A172 (cell line): Measurements from ENCODE around the gene KCNJ18. TPM values are rescaled to one million over a fixed set of nuclear protein-coding genes. Genes with fewer than 3 reads are reported as not detected.
"Not testable (repeated sequence)": the region's sequence is repeated elsewhere in the genome, so short reads cannot be mapped to it uniquely, and the experiment has no call there.

ENCODE experiments used
- DNase-seq: peaks from one replicate; pipeline ENCODE4 v3.0.0-alpha.2; 2015; ENCODE audit warnings: low spot score
- total RNA-seq: library from RNA; depleted of rRNA; stranded (reverse); fragments of >200 nt; shearing (Covaris generic); gene quantifications from 2 replicates; pipeline ENCODE4 v1.2.3, GENCODE V29; 2014

The KCNJ18 gene
- total RNA-seq, 1 experiment from 2014 or later, result not detected

DNA sequence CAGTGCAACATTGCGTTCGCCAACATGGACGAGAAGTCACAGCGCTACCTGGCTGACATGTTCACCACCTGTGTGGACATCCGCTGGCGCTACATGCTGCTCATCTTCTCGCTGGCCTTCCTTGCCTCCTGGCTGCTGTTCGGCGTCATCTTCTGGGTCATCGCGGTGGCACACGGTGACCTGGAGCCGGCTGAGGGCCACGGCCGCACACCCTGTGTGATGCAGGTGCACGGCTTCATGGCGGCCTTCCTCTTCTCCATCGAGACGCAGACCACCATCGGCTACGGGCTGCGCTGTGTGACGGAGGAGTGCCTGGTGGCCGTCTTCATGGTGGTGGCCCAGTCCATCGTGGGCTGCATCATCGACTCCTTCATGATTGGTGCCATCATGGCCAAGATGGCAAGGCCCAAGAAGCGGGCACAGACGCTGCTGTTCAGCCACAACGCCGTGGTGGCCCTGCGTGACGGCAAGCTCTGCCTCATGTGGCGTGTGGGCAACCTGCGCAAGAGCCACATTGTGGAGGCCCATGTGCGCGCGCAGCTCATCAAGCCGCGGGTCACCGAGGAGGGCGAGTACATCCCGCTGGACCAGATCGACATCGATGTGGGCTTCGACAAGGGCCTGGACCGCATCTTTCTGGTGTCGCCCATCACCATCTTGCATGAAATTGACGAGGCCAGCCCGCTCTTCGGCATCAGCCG is 10.8 kb downstream of the KCNJ18 start:
- DNase-seq, result not testable (repeated sequence)

DNA sequence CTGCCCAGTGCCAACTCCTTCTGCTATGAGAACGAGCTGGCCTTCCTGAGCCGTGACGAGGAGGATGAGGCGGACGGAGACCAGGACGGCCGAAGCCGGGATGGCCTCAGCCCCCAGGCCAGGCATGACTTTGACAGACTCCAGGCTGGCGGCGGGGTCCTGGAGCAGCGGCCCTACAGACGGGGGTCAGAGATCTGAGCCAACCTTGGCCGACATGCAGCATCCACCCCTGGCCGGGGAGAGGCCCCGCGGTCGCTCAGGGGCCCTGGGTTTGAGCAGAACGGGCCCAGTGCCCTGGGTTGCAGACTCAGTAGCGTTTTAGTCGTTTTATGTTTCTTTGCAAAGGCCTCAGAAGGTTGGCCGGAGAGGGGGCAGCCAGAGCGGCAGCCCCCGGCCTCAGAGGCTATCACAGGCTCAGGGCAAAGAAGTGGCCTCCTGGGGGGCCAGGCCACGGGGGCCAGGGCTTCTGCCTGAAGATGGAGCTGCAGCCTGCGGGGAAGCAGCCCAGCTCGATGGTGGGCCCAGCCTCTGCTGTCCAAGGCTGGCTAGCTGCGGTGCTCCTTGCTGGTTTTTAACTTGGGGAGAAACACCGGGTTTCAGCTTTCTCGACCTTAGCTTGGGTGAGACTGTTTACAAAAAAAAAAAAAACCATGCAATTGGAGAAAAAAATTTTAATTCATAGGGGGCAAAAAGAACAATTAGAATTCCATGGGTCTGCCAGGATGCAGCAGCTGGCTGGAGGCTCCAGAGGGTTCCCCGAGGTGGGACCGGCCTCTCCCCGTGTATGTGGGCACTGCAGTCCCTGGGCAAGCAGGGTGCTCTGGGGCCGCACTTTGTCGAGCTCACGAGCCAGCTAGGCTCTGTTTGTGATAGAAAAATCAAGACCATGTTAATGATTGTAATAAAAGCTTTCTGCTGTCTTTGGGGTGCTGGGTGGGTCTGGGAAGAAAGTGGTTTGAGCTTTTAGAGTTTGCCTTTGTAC is 11.9 kb downstream of the KCNJ18 start:
- not testable (repeated sequence) for DNase-seq

GRCh38 chr17:21705021-21705601 is 12.8 kb downstream of the KCNJ18 start:
- no peak for DNase-seq

DNA sequence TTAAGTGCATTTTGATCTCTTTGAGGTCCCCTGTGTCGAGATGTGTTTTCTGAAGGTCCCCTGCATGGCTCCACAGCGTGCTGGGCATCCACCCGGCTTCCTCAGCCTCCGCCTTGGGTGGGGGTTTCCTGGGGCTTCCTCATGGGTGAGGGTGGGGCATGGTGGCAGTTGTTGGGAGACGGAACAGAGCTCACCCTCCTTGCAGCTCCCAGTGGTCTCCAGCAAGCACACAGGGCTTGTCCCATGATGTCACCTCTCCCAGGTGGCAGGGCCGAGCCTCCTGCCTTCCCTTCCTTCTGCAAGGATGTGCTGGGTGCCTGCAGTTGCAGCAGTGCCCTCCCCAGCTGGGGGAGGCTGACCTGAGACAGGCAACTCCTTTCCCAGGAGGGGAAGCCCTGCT is 13.4 kb downstream of the KCNJ18 start:
- DNase-seq, result not testable (repeated sequence)

DNA sequence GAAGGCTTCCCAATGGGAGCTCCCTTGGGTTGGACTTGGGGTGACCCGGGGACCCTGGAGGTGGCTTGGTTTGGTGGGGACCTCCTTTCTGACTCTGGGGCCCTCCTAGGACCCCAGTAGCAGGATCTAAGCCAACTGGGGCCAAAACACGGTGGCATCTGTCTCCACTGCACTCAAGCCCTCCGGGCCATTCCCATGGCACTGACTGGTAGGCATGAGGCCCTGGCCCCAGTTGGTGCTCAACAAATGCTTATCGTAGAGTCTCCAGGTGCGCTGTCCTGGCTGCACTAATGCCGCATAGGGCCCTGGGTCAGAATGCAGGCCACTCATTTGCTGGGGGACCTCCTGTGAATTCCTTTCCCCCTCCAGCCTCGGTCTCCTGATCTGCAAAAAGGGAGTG is 14.2 kb downstream of the KCNJ18 start:
- DNase-seq, result not testable (repeated sequence)

DNA sequence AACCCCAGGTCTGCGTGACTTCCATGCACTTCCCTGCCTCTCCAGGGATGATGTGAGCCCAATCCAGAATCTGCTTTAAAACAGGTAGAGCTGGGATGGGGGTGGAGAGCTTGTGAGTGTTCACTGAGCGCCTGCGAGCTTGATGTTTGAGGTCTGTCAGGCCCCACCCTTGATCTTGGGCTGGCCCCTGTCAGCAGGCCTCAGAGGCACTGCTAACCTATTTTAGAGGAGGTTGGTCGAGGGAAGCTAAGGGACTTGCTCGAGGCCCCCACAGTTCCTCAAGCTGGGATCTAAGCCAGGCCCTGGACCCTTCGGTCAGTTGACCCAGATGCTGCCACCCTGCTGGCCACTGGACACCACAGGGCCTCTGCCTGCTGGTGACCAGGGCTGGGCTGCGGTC is 14.8 kb downstream of the KCNJ18 start:
- not testable (repeated sequence) for DNase-seq

- DNase-seq, result not testable (repeated sequence)
Observed at GRCh38 chr17:21707711-21708611, 15.6 kb downstream of the KCNJ18 start.

GRCh38 chr17:21708612-21709535 is 16.6 kb downstream of the KCNJ18 start:
- DNase-seq, result not testable (repeated sequence)

DNA sequence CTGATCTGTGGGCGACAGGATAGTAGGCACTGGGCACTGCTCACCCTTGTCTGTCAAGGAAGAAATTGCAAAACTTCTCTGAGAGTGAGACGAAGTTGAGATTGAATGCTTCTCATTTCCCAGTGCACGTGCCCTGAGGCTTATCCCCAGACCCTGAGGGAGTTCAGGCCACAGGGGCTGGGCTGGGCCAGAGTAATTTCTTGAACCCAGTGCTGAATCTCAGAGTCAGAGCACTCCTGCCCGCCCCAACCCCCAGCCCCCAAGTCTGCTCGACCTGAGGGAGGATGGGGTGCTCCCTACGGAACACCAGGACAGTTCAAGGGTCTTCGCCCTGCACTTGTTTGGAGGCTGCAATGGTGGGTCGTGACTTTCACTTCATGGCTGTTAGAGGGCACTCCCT is 17.7 kb downstream of the KCNJ18 start:
- not testable (repeated sequence) for DNase-seq

DNA sequence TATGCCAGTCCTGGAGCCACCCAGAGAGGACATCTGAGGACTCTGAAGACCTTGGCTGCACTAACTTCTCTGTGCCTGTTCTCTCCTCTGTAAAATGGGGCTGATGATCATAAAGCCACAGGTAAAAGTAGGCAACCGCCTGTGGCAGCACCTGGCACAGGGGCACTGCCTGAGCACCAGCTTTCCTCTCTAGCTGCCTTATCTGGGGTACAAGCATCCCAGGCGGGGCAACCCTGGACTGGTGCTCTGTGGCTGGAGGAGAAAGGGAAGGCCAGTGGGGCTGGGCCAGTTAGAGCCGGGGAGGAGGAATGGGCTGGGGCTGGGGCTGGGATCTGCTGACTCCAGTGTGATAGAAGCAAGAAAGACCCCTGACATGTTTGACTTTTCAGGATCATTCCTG is 18.2 kb downstream of the KCNJ18 start:
- DNase-seq, result not testable (repeated sequence)

- DNase-seq, result no peak
Observed at GRCh38 chr17:21711182-21711581, 18.9 kb downstream of the KCNJ18 start.

DNA sequence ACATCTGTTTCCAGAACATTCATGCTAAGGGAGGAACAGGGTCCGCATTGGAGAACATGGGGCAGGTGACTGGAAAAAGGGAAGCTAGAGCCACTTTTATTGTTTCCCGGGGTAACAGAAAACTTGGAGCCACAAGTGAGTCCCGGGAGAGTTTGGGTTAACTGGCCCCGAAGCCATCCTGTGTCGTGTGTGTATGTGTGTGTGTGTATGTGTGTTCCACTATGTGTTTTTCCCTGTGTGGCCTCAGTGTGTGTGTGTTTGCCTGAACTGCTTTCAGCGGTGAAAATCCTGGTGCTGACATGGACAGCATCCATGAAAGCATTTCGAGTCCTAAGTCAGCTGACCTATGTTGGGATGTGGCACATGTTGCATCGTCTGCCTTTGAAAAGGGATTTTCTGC is 20.7 kb downstream of the KCNJ18 start:
- not testable (repeated sequence) for DNase-seq

- not testable (repeated sequence) for DNase-seq
Observed at GRCh38 chr17:21713631-21714030, 21.3 kb downstream of the KCNJ18 start.

DNA sequence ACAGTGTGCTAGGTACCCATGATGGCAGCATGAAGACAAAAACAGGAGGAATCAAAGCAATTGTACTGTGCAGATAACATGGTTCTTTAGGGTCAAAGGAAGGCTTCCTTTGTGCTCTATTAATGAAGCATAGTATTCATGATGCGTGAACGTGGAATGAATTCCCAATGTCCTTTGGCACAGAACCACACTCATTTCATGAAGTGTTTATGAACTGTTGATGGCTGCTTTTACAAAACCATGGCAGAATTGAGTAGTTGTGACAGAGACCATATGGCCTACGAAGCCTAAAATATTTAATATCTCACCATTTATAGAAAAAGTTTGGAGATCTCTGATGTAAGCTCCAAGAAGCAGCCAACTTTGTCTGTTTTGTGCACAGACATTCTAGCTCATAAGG is 22.4 kb downstream of the KCNJ18 start:
- not testable (repeated sequence) for DNase-seq

DNA sequence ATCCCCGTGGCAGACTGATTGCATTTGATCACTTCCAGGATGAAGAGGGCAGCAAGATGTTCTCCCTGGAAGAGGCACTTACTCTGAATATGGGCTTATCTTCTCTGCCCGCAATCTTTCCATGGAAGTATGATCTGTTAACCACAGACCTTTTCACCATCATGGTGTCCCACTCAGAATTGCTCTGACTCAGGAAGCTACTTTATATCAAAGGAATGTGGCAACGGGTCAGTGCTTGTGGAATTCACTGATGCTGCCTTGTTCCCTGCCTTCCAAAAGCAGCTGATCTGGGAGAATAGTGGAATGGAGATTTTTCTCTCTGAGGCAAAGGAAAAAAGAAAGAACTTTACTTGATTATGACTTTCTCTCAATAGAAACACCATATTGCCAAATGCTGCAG is 23.6 kb downstream of the KCNJ18 start:
- DNase-seq, result peak; percentile 35

DNA sequence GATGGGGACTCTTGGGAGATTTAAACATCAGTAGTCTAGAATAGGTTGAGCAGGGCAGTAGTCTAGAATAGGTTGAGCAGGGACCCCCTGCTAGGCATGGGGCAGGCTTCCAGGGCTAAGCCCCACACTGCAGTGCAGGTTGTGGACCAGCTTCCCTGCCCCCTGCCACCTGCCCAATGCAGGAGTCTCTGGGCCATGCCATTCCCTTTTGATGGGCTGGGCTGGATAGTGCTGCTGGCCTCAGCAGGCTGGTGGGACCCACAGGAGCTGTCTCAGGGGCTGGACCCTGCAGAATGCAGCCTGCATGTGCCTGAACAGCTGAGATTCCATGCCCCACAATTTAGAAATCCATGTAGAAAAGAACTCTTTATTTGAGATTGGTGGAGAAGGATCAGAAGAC is 26.6 kb downstream of the KCNJ18 start:
- not testable (repeated sequence) for DNase-seq

- not testable (repeated sequence) for DNase-seq
Observed at GRCh38 chr17:21719511-21720226, 27.3 kb downstream of the KCNJ18 start.

GRCh38 chr17:21720566-21720965 is 28.2 kb downstream of the KCNJ18 start:
- not testable (repeated sequence) for DNase-seq

GRCh38 chr17:21722268-21722667 is 29.9 kb downstream of the KCNJ18 start:
- DNase-seq, result not testable (repeated sequence)
